ENCODE results near the gene WNT9A.
"Not testable (repeated sequence)": the region's sequence is repeated elsewhere in the genome, so short reads cannot be mapped to it uniquely, and the experiment has no call there.

The WNT9A gene

DNA sequence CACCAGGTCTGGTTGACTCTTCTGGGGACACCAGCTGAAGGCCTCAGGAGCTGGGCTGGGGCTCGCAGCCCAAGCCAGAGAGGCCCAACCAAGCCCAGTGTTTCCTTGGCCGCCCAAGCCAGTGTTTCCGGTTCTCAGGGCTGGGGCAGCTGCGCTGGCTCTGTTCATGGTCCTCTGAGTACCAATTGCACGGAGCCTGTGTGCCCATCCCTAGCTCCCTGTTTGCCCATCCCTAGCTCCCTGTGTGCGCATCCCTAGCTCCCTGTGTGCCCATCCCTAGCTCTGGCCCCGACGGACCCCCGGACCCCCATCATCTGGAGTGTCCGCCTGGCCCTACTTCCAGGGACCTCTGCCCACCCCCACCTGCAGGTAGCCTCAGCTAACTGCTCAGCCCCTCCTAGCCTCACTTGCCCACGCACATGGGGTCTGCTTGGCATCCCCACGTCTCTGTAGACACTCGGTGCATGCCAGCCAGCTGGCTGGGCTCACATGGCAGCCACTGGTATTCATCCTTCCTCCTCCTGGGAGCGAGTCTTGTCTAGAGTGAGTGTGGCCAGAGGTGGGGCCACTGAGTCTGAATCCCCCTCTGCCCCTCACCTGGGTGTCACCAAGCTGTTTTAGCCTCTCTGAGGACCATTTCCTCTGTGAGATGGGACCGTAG, 64.0 kb downstream of the WNT9A start:
- DNase-seq: no peak

DNA sequence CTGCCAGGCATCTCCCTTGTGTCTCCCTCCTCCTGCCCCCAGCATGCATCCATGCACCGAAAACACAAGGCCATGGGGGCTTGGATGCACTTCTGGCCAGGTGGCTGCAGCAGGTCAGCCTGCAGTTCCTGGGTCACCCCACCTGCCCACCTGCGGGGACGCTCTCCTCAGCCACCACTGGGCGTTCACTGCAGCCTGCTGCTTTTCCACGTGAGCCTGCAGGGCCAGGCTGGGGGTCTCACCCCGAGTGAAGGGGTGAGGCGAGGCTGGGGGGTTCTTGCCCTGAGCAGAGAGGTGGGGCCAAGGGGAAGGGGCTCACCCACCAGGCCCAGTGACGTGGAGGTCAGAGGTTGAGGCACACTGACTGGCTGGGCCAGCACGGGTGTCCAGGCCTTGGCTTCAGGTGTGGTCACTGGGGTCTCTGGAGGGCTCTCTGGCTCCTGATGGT, 64.6 kb downstream of the WNT9A start:
- no peak for DNase-seq

DNA sequence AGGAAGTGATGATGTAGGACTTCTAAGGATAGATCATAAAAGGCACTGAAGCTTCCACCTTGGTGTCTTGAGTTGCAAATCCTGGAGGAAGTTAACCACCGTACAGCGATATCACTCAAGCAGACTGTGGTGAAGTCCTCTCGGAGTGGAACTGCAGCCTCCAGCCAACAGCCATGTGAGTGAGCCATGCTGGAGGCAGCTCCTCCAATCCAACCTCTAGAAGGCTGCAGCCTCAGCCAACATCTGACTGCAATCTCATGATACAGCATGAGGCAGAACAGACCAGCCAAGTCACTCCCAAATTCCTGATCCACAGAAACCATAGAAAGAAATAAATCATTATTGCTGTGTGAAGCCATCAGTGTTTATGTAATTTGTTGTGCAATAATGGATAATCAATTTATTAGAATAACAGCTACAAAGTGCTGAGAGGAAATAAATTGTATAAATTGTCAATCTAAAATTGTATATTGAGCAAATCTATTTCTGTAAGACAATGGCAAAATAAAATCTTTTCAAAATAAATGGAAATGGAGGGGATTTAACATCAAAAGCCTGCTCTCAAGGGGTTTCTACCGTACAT, 67.3 kb downstream of the WNT9A start:
- DNase-seq: no peak

DNA sequence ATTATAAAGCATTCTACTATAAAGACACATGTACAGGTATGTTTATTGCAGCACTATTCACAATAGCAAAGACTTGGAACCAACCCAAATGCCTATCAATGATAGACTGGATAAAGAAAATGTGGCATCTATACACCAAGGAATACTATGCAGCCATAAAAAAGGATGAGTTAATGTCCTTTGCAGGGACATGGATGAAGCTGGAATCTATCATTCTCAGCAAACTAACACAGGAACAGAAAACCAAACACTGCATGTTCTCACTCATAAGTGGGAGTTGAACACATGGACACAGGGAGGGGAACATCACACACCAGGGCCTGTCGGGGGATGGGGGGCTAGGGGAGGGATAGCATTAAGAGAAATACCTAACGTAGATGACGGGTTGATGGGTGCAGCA, 69.9 kb downstream of the WNT9A start:
- not testable (repeated sequence) for DNase-seq

GRCh38 chr1:227871892-227872291, 75.8 kb downstream of the WNT9A start:
- not testable (repeated sequence) for DNase-seq

GRCh38 chr1:227870366-227870765, 77.4 kb downstream of the WNT9A start:
- DNase-seq: no peak

GRCh38 chr1:227869851-227870305, 77.9 kb downstream of the WNT9A start:
- no peak for DNase-seq

GRCh38 chr1:227869279-227869842, 78.4 kb downstream of the WNT9A start:
- DNase-seq: no peak
